ENCODE results near the gene TPTE. TPM values are rescaled to one million over a fixed set of nuclear protein-coding genes. Genes with fewer than 3 reads are reported as not detected.
"Not testable (repeated sequence)": the region's sequence is repeated elsewhere in the genome, so short reads cannot be mapped to it uniquely, and the experiment has no call there.

TPTE gene
- total and polyA plus RNA-seq, 2 donors (not counting 1 experiment from before 2014, with no cell fraction given) = not detected

DNA sequence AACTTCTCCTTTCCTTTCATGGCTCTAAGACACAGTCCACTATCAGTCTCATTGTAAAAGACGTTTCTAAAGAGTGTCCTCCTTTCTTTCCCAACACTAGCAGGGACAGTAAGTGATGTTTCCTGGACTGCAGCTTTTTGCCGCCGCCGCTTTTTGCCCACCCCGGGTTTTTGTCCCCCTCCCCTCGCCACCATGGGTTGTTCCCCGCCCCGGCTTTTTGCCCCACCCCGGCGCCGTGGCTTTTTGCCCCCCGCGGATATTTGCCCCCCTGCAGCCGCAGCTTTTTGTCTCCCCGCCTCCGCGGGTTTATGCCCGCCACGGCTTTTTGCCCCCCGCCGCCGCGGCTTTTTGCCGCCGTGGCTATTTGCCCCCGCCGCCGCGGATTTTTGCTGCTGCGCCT is 95.2 kb downstream of the TPTE start:
- Histone ChIP-seq H4K20me1 (ENCODE audit: control insufficient read depth, extremely low read depth, insufficient read depth, low read length) (no peaks in the 10 kb centered on the region), H3K9me3 (ENCODE audit: control insufficient read depth, insufficient read depth, low read depth, low read length) (no peaks in the 10 kb centered on the region), H3K79me2 (ENCODE audit: control insufficient read depth, insufficient read depth, low read length) (no peaks in the 10 kb centered on the region), H3K27ac (ENCODE audit: insufficient read depth, low read length) (no peak overlapping the region), H2AFZ (ENCODE audit: low read length) (no peak overlapping the region), H3K4me2 (ENCODE audit: extremely low read depth, insufficient read depth, low read length) (no peak overlapping the region), H3K36me3 (ENCODE audit: control insufficient read depth, insufficient read depth, low read length) (no peaks in the 10 kb centered on the region), H3K4me3 (replicated peaks in 1 of 4; ENCODE audit: control extremely low read depth in 1 of 4, insufficient read depth in 1 of 4, low read depth in 3 of 4, low read length in 4 of 4) (no peak overlapping the region), H3K27me3 (ENCODE audit: control insufficient read depth, insufficient read depth, low read length) (no peaks in the 10 kb centered on the region), H3K4me1 (ENCODE audit: control insufficient read depth, extremely low read depth, insufficient read depth, low read length) (no peaks in the 10 kb centered on the region), H3K9ac (ENCODE audit: insufficient read depth, low read length) (no peak overlapping the region)
- TF ChIP-seq EZH2 (IDR thresholded peaks at IDR 0.05; ENCODE audit: low read length, missing control alignments) = no peak
- TF ChIP-seq, protein P1, sequence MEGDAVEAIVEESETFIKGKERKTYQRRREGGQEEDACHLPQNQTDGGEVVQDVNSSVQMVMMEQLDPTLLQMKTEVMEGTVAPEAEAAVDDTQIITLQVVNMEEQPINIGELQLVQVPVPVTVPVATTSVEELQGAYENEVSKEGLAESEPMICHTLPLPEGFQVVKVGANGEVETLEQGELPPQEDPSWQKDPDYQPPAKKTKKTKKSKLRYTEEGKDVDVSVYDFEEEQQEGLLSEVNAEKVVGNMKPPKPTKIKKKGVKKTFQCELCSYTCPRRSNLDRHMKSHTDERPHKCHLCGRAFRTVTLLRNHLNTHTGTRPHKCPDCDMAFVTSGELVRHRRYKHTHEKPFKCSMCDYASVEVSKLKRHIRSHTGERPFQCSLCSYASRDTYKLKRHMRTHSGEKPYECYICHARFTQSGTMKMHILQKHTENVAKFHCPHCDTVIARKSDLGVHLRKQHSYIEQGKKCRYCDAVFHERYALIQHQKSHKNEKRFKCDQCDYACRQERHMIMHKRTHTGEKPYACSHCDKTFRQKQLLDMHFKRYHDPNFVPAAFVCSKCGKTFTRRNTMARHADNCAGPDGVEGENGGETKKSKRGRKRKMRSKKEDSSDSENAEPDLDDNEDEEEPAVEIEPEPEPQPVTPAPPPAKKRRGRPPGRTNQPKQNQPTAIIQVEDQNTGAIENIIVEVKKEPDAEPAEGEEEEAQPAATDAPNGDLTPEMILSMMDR (conservative IDR thresholded peaks at IDR 0.05 in 1 of 2, IDR thresholded peaks at IDR 0.05 in 1 of 2; ENCODE audit: low read depth in 1 of 2, low read length in 2 of 2) = no peak
- no peak for DNase-seq (ENCODE audit: low read depth in 2 of 2)

DNA sequence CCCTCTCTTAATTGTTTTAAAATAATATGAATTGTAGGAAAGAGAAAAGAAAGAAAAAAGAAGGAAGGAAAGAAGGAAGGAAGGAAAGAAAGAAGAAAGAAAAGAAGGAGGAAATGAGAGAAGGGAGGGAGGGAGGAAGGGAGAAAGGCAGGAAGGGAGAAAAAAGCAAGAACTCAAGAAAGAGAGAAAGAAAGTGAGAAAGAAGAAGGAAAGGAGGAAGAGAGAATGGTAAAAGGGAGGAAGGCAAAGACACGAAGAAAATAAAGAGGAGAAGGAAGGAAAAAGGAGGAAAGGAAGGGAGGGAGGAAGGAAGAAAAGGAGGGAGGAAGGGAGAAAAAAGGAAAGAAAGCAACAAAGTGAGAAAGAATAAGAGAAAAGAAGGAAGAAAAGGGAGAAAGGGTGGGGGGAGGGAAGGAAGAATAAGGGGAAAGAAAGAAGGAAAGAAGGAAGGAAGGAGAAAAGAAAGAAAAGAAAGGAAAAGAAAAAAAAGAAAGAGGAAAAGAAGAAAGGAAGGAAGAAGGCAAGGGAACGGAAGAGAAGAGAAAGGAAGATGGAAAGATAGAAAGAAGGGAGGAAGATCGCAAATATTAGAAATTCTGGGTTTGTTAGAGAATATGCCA is 95.9 kb downstream of the TPTE start:
- H2AFZ ChIP-seq (ENCODE audit: low read length); H3K4me1 ChIP-seq (ENCODE audit: control insufficient read depth, extremely low read depth, insufficient read depth, low read length); H3K27ac ChIP-seq (ENCODE audit: insufficient read depth, low read length); H3K4me3 ChIP-seq (replicated peaks in 1 of 4; ENCODE audit: control extremely low read depth in 1 of 4, insufficient read depth in 1 of 4, low read depth in 3 of 4, low read length in 4 of 4); H3K27me3 ChIP-seq (ENCODE audit: control insufficient read depth, insufficient read depth, low read length); H3K9me3 ChIP-seq (ENCODE audit: control insufficient read depth, insufficient read depth, low read depth, low read length); H3K79me2 ChIP-seq (ENCODE audit: control insufficient read depth, insufficient read depth, low read length); H3K4me2 ChIP-seq (ENCODE audit: extremely low read depth, insufficient read depth, low read length); H4K20me1 ChIP-seq (ENCODE audit: control insufficient read depth, extremely low read depth, insufficient read depth, low read length); DNase-seq (ENCODE audit: low read depth in 2 of 2); H3K9ac ChIP-seq (ENCODE audit: insufficient read depth, low read length); H3K36me3 ChIP-seq (ENCODE audit: control insufficient read depth, insufficient read depth, low read length): not testable (repeated sequence)

DNA sequence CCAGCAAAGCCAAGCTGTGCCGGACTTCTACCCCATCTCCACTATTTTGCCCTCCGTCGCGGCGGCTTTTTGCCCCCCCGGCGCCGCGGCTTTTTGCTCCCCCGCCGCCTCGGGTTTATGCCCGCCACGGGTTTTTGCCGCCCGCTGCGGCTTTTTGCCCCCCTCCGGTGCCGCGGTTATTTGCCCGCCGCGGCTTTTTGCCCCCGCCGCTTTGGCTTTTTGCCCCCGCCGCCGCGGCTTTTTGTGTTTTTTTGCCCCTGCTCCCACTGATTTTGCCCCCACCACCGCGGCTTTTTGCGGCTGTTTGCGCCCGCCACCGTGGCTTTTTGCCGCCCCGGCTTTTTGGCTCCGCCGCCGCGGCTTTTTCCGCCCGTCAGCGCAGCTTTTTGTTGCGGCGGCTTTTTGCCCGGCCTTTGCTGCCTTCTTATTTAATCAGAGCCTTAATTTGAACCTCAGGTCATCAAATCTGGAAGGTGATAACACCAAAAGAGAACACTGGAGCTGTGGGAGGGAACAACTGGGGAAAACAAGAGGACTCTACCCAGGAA is 106.0 kb downstream of the TPTE start:
- Histone ChIP-seq H3K4me2 (ENCODE audit: extremely low read depth, insufficient read depth, low read length) (no peak overlapping the region), H3K4me1 (ENCODE audit: control insufficient read depth, extremely low read depth, insufficient read depth, low read length) (no peaks in the 10 kb centered on the region), H4K20me1 (ENCODE audit: control insufficient read depth, extremely low read depth, insufficient read depth, low read length) (no peaks in the 10 kb centered on the region), H2AFZ (ENCODE audit: low read length) (no peak overlapping the region), H3K36me3 (ENCODE audit: control insufficient read depth, insufficient read depth, low read length) (no peaks in the 10 kb centered on the region), H3K9ac (ENCODE audit: insufficient read depth, low read length) (no peak overlapping the region), H3K4me3 (replicated peaks in 1 of 4; ENCODE audit: control extremely low read depth in 1 of 4, insufficient read depth in 1 of 4, low read depth in 3 of 4, low read length in 4 of 4) (no peak overlapping the region), H3K27ac (ENCODE audit: insufficient read depth, low read length) (no peak overlapping the region), H3K79me2 (ENCODE audit: control insufficient read depth, insufficient read depth, low read length) (no peaks in the 10 kb centered on the region), H3K27me3 (ENCODE audit: control insufficient read depth, insufficient read depth, low read length) (no peaks in the 10 kb centered on the region), H3K9me3 (ENCODE audit: control insufficient read depth, insufficient read depth, low read depth, low read length) (no peaks in the 10 kb centered on the region)
- TF ChIP-seq EZH2 (IDR thresholded peaks at IDR 0.05; ENCODE audit: low read length, missing control alignments) = no peak
- TF ChIP-seq, protein P1 (conservative IDR thresholded peaks at IDR 0.05 in 1 of 2, IDR thresholded peaks at IDR 0.05 in 1 of 2; ENCODE audit: low read depth in 1 of 2, low read length in 2 of 2) = no peak
- no peak for DNase-seq (ENCODE audit: low read depth in 2 of 2)

DNA sequence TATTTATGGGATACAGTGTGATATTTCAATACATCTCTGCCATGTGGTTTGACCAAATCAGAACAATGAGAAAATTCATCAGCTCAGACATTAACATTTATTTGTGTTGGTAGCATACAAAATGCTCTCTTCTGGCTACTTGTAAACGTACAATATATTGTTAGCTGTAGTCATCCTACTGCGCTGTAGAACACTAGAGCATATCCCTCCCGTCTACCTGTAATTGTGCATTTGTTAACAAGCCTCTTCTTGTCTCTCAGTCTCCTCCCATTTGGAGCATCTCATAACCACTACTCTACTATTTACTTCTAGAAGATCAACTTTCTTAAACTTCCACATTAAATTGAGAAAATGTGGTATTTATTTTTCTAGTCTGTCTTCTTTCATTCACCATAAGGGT is 107.9 kb downstream of the TPTE start:
- H3K79me2 ChIP-seq (ENCODE audit: control insufficient read depth, insufficient read depth, low read length); DNase-seq (ENCODE audit: low read depth in 2 of 2); H2AFZ ChIP-seq (ENCODE audit: low read length); H3K4me3 ChIP-seq (replicated peaks in 1 of 4; ENCODE audit: control extremely low read depth in 1 of 4, insufficient read depth in 1 of 4, low read depth in 3 of 4, low read length in 4 of 4); H3K4me1 ChIP-seq (ENCODE audit: control insufficient read depth, extremely low read depth, insufficient read depth, low read length); H3K36me3 ChIP-seq (ENCODE audit: control insufficient read depth, insufficient read depth, low read length); H3K9me3 ChIP-seq (ENCODE audit: control insufficient read depth, insufficient read depth, low read depth, low read length); H3K9ac ChIP-seq (ENCODE audit: insufficient read depth, low read length); H3K4me2 ChIP-seq (ENCODE audit: extremely low read depth, insufficient read depth, low read length); H4K20me1 ChIP-seq (ENCODE audit: control insufficient read depth, extremely low read depth, insufficient read depth, low read length); H3K27me3 ChIP-seq (ENCODE audit: control insufficient read depth, insufficient read depth, low read length); H3K27ac ChIP-seq (ENCODE audit: insufficient read depth, low read length): not testable (repeated sequence)

DNA sequence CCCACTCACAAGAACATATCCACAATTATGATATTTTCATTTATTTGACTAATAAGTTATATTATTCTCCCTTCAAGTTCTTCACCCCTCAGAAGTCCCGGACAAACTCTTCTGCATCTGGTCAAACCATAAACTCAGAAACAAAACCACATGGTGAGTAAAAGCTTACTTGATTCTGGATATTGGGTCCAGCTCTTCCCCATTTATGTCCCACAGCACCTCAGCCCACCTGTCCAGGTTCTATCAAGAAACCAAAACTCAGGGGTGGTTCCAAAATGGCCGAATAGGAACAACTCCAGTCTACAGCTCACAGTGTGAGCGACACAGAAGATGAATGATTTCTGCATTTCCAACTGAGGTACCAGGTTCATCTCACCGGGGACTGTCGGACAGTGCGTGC is 109.4 kb downstream of the TPTE start:
- not testable (repeated sequence) for H3K4me3 ChIP-seq (replicated peaks in 1 of 4; ENCODE audit: control extremely low read depth in 1 of 4, insufficient read depth in 1 of 4, low read depth in 3 of 4, low read length in 4 of 4); H3K4me1 ChIP-seq (ENCODE audit: control insufficient read depth, extremely low read depth, insufficient read depth, low read length); H3K9me3 ChIP-seq (ENCODE audit: control insufficient read depth, insufficient read depth, low read depth, low read length); H3K27me3 ChIP-seq (ENCODE audit: control insufficient read depth, insufficient read depth, low read length); H4K20me1 ChIP-seq (ENCODE audit: control insufficient read depth, extremely low read depth, insufficient read depth, low read length); H2AFZ ChIP-seq (ENCODE audit: low read length); H3K9ac ChIP-seq (ENCODE audit: insufficient read depth, low read length); H3K79me2 ChIP-seq (ENCODE audit: control insufficient read depth, insufficient read depth, low read length); H3K36me3 ChIP-seq (ENCODE audit: control insufficient read depth, insufficient read depth, low read length); DNase-seq (ENCODE audit: low read depth in 2 of 2); H3K27ac ChIP-seq (ENCODE audit: insufficient read depth, low read length); H3K4me2 ChIP-seq (ENCODE audit: extremely low read depth, insufficient read depth, low read length)

Data from fibroblast of lung (primary cell).